Nephron (organoid): ENCODE results near the gene C1QTNF9.
"Not testable (repeated sequence)": the region's sequence is repeated elsewhere in the genome, so short reads cannot be mapped to it uniquely, and the experiment has no call there.

Experiments used
- H3K27ac Mint-ChIP-seq, 3 experiments: 2 replicates each; pipeline ENCODE4 v1.8.0; 2020; ENCODE audit warnings: mixed read lengths in 3 of 3, mild to moderate bottlenecking in 2 of 3, moderate library complexity in 1 of 3
- H3K27me3 Mint-ChIP-seq: 2 replicates; pipeline ENCODE4 v1.8.0; 2021; ENCODE audit warnings: low read depth, mild to moderate bottlenecking, moderate library complexity, mixed read lengths
- H3K36me3 Mint-ChIP-seq: 2 replicates; pipeline ENCODE4 v1.8.0; 2020; ENCODE audit warnings: low read depth, mixed read lengths
- H3K4me1 Mint-ChIP-seq: 2 replicates; pipeline ENCODE4 v1.8.0; 2020; ENCODE audit warnings: mixed read lengths
- H3K4me3 Mint-ChIP-seq, 3 experiments: 2 replicates each; pipeline ENCODE4 v1.8.0; 2020; ENCODE audit warnings: mild to moderate bottlenecking in 3 of 3, mixed read lengths in 3 of 3, moderate library complexity in 2 of 3
- H3K9me3 Mint-ChIP-seq: 2 replicates; pipeline ENCODE4 v1.8.0; 2020; ENCODE audit warnings: mixed read lengths
- TF ChIP-seq, protein P1 (sequence below), 3 experiments: fragments of 200-600 bp; sonication (generic); IDR thresholded peaks; one replicate each; pipeline ENCODE4 v1.5.0; 2021; ENCODE audit warnings: antibody characterized with exemption in 3 of 3; ENCODE audit not compliant: unreplicated experiment in 3 of 3

The C1QTNF9 gene

DNA sequence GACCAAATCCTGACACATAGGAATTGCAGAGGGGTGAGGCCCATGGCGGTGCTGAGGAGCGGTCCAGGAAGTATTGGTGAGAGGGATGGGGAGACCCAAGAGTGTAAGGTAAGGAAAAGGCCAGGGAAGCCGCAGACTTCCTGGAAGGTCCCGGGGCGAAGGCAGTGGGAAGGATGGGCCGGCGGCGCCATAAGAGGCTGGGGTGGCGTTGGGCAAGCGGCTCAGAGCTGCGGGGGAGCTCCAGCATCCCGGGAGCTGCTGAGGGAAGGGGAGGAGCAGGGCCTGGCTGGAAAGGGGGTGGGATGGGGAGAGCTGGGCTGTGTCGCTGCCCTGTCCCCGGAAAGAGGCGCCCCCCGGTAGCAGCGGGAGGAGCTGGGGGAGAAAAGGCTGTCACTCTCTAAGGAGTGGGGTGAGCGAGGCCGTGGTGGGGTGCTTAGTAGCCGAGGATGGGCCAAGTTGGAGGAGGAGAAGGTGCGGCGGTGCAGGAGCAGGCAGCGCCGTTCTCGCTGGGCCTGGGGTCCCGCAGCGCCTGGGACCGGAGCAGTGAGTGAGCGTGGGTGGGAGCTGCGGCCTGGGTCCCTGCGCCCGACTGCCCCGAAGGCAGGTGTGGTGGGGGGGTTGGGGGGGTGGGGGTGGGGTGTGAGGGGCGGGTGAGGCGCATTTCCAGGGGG is 30.7 kb downstream of the C1QTNF9 start:
- H3K27ac Mint-ChIP-seq, result no peak overlapping the region
- no peak overlapping the region for H3K4me3 Mint-ChIP-seq
- no peaks in the 10 kb centered on the region for H3K36me3 Mint-ChIP-seq
- TF ChIP-seq, protein P1, sequence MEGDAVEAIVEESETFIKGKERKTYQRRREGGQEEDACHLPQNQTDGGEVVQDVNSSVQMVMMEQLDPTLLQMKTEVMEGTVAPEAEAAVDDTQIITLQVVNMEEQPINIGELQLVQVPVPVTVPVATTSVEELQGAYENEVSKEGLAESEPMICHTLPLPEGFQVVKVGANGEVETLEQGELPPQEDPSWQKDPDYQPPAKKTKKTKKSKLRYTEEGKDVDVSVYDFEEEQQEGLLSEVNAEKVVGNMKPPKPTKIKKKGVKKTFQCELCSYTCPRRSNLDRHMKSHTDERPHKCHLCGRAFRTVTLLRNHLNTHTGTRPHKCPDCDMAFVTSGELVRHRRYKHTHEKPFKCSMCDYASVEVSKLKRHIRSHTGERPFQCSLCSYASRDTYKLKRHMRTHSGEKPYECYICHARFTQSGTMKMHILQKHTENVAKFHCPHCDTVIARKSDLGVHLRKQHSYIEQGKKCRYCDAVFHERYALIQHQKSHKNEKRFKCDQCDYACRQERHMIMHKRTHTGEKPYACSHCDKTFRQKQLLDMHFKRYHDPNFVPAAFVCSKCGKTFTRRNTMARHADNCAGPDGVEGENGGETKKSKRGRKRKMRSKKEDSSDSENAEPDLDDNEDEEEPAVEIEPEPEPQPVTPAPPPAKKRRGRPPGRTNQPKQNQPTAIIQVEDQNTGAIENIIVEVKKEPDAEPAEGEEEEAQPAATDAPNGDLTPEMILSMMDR (IDR thresholded peaks at IDR 0.05; ENCODE audit: unreplicated experiment in 3 of 3), result no peak
- no peaks in the 10 kb centered on the region for H3K27me3 Mint-ChIP-seq
- peaks cover 19% of the 10 kb centered on the region for H3K9me3 Mint-ChIP-seq
- H3K4me1 Mint-ChIP-seq, result no peaks in the 10 kb centered on the region

DNA sequence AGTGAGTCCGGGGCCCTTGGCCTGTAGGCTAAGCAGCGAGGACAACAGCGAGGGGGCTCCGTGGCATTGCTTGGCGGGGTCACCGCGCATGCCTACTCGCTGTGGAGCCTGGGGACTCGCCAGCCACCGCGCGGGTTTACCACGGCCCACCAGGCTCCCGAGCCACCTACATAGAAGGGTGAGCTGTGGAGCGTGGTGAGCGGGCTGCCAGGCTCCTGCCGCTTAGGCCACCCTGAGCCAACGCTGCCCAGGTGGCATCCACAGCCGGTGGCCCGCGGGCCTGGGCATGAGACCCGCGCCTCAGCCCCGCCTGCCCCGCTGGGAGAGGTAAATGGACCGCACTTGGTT is 31.2 kb downstream of the C1QTNF9 start:
- Mint-ChIP-seq H3K9me3 (peaks cover 21% of the 10 kb centered on the region), H3K4me3 (no peak overlapping the region), H3K27me3 (no peaks in the 10 kb centered on the region), H3K36me3 (no peaks in the 10 kb centered on the region), H3K27ac (no peak overlapping the region), H3K4me1 (no peaks in the 10 kb centered on the region)
- TF ChIP-seq, protein P1 (IDR thresholded peaks at IDR 0.05; ENCODE audit: unreplicated experiment in 3 of 3), result no peak

DNA sequence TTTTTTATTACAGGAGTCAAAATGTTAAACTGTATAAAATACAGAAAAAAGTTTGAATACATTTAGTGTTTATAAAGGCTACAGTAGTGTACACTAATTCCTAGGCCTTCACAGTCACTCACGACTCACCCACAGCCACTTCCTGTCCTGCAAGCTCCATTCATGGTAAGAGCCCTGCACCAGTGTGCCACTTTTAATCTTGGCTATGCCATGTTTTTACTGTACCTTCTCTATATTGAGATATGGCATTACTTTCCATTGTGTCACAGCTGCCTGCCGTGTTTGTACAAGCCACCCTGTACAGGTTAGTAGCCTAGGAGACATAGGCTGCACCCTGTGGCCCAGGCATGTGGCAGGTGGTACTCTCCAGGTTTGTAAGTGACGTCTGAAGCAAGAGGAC is 32.1 kb downstream of the C1QTNF9 start:
- no peak overlapping the region for H3K27ac Mint-ChIP-seq
- no peaks in the 10 kb centered on the region for H3K36me3 Mint-ChIP-seq
- TF ChIP-seq, protein P1 (IDR thresholded peaks at IDR 0.05; ENCODE audit: unreplicated experiment in 3 of 3), result no peak
- no peaks in the 10 kb centered on the region for H3K4me1 Mint-ChIP-seq
- no peak overlapping the region for H3K4me3 Mint-ChIP-seq
- H3K9me3 Mint-ChIP-seq, result peaks cover 21% of the 10 kb centered on the region
- H3K27me3 Mint-ChIP-seq, result no peaks in the 10 kb centered on the region

DNA sequence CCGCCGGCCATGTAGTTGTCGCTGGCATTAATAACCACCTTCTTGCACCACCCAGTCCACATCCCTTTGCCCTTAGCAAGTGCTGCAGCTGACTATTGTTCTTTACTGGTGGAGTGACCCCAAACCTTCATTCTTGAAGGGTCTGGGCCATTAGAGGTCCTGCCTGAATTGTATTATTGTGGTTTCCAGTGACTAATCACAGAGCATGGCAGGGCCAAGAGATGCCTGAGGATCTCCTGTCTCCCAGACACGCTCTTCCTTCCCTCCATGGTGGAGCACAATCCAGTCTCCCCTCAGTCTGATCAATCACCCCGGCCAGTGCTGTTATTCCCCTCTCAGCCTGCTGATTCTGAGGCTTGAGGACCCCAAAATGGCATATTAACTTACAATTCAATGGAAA is 39.0 kb downstream of the C1QTNF9 start:
- Mint-ChIP-seq H3K36me3 (no peaks in the 10 kb centered on the region), H3K9me3 (peaks cover 8% of the 10 kb centered on the region), H3K27me3 (no peaks in the 10 kb centered on the region), H3K4me1 (no peaks in the 10 kb centered on the region), H3K4me3 (no peak overlapping the region), H3K27ac (no peak overlapping the region)
- TF ChIP-seq, protein P1 (IDR thresholded peaks at IDR 0.05; ENCODE audit: unreplicated experiment in 3 of 3), result no peak

DNA sequence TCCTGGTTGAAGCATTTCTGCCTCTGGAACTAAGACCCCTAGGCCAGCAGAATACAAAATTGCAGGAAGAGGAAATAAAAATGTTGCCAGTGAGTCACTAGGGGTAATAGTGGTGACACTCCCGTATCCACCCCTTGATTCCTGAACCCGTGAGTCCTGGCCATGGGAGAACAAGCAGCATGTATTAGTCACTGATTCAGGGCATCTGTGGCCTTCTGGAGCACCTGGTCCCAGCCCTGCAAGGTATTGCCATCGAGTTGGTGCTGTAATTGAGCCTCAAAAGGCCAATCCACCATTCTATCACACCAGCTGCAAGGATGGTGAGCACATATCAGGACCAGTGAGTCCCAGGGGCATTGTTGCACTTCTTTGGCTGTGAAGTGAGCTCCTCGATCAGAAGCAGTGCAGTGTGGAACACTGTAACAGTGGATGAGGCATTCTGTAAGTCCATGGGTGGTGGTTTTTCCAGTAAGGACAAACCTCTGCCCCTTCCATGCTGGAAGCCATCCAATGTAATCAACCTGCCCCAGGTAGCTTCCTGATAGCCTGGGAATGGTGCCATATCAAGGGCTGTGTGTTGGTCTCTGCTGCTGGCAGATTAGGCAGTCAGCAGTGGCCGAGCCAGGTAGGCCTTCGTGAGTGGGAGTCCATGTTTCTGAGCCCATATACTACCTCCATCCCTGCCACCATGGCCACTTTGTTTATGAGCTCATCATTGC is 39.6 kb downstream of the C1QTNF9 start:
- TF ChIP-seq, protein P1 (IDR thresholded peaks at IDR 0.05; ENCODE audit: unreplicated experiment in 3 of 3), result no peak
- no peaks in the 10 kb centered on the region for H3K36me3 Mint-ChIP-seq
- peaks cover 8% of the 10 kb centered on the region for H3K9me3 Mint-ChIP-seq
- H3K4me3 Mint-ChIP-seq, result no peak overlapping the region
- no peaks in the 10 kb centered on the region for H3K4me1 Mint-ChIP-seq
- no peak overlapping the region for H3K27ac Mint-ChIP-seq
- H3K27me3 Mint-ChIP-seq, result no peaks in the 10 kb centered on the region

GRCh38 chr13:24349778-24350664 is 40.6 kb downstream of the C1QTNF9 start:
- H3K27me3 Mint-ChIP-seq, H3K36me3 Mint-ChIP-seq, H3K9me3 Mint-ChIP-seq, H3K4me1 Mint-ChIP-seq, H3K4me3 Mint-ChIP-seq, H3K27ac Mint-ChIP-seq: not testable (repeated sequence)
